Measurements from ENCODE around the gene SIM2.

The SIM2 gene

GRCh38 chr21:36701756-36702621 is 3.1 kb downstream of the SIM2 start:
- Histone ChIP-seq H3K4me1 (no peaks in the 10 kb centered on the region), H3K36me3 (ENCODE audit: control insufficient read depth, insufficient read depth, low read length) (no peaks in the 10 kb centered on the region), H3K27ac (no peak overlapping the region), H3K9ac (no peak overlapping the region), H3K4me2 (ENCODE audit: low read length) (peak overlapping the region; percentile 44), H3K9me3 (ENCODE audit: control insufficient read depth, low read length) (no peaks in the 10 kb centered on the region), H3K27me3 (ENCODE audit: control insufficient read depth, insufficient read depth, low read length) (peaks cover 13% of the 10 kb centered on the region), H2AFZ (no peak overlapping the region), H3K79me2 (no peaks in the 10 kb centered on the region), H3K4me3 (ENCODE audit: low read depth, low read length) (no peak overlapping the region)
- TF ChIP-seq CTCF (IDR thresholded peaks at IDR 0.05), result no peak

- H2AFZ ChIP-seq, result no peak overlapping the region
- no peak for TF ChIP-seq CTCF (IDR thresholded peaks at IDR 0.05)
- H3K36me3 ChIP-seq (ENCODE audit: control insufficient read depth, insufficient read depth, low read length), result no peaks in the 10 kb centered on the region
- no peaks in the 10 kb centered on the region for H3K9me3 ChIP-seq (ENCODE audit: control insufficient read depth, low read length)
- no peaks in the 10 kb centered on the region for H3K79me2 ChIP-seq
- peaks cover 13% of the 10 kb centered on the region for H3K27me3 ChIP-seq (ENCODE audit: control insufficient read depth, insufficient read depth, low read length)
- no peaks in the 10 kb centered on the region for H3K4me1 ChIP-seq
- H3K4me2 ChIP-seq (ENCODE audit: low read length), result no peak overlapping the region
- H3K4me3 ChIP-seq (ENCODE audit: low read depth, low read length), result no peak overlapping the region
- no peak overlapping the region for H3K27ac ChIP-seq
- H3K9ac ChIP-seq, result no peak overlapping the region
These were observed 3.7 kb downstream of the SIM2 start for GRCh38 chr21:36702622-36702968.

GRCh38 chr21:36703123-36703522 is 4.2 kb downstream of the SIM2 start:
- TF ChIP-seq CTCF (IDR thresholded peaks at IDR 0.05), result no peak
- Histone ChIP-seq H3K36me3 (ENCODE audit: control insufficient read depth, insufficient read depth, low read length) (no peaks in the 10 kb centered on the region), H3K4me1 (no peaks in the 10 kb centered on the region), H3K9ac (no peak overlapping the region), H3K4me2 (ENCODE audit: low read length) (no peak overlapping the region), H3K4me3 (ENCODE audit: low read depth, low read length) (no peak overlapping the region), H3K79me2 (no peaks in the 10 kb centered on the region), H2AFZ (no peak overlapping the region), H3K27ac (no peak overlapping the region), H3K27me3 (ENCODE audit: control insufficient read depth, insufficient read depth, low read length) (peaks cover 14% of the 10 kb centered on the region), H3K9me3 (ENCODE audit: control insufficient read depth, low read length) (no peaks in the 10 kb centered on the region)

- H2AFZ ChIP-seq, result no peak overlapping the region
- H3K79me2 ChIP-seq, result no peaks in the 10 kb centered on the region
- no peak overlapping the region for H3K4me3 ChIP-seq (ENCODE audit: low read depth, low read length)
- H3K4me1 ChIP-seq, result no peaks in the 10 kb centered on the region
- H3K27ac ChIP-seq, result no peak overlapping the region
- H3K4me2 ChIP-seq (ENCODE audit: low read length), result no peak overlapping the region
- no peaks in the 10 kb centered on the region for H3K9me3 ChIP-seq (ENCODE audit: control insufficient read depth, low read length)
- TF ChIP-seq CTCF (IDR thresholded peaks at IDR 0.05), result no peak
- H3K27me3 ChIP-seq (ENCODE audit: control insufficient read depth, insufficient read depth, low read length), result peaks cover 19% of the 10 kb centered on the region
- no peaks in the 10 kb centered on the region for H3K36me3 ChIP-seq (ENCODE audit: control insufficient read depth, insufficient read depth, low read length)
- H3K9ac ChIP-seq, result no peak overlapping the region
These were observed 4.8 kb downstream of the SIM2 start for GRCh38 chr21:36703626-36704280.

Measured in parathyroid adenoma (tissue), 2 donors.